ENCODE data around the gene PLG.
A peak's percentile ranks its signal among the peaks of the same experiment; 100 is the strongest.

PLG gene

DNA sequence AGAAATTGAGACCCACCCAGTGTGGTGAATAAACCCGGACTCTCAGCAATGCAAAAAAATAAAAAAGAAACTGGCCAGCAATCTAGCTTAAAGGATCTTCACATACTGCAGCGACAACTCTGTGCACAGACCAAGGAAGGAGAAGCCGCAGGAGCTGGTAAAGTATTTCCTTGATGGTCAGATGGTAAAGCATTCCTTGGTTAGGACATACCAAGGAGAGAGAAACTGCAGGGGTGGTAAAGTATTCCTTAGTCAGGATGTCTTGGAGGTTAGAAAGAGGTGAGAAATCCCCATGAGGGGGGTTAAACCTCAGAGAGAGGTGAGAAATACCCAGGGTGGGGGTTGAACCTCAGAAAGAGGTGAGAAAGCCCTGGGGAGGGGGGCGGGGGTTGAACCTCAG lies 86.8 kb downstream of the PLG start:
- DNase-seq (ENCODE audit: extremely low read depth, low read depth), result no peak
- TF ChIP-seq, protein P1, sequence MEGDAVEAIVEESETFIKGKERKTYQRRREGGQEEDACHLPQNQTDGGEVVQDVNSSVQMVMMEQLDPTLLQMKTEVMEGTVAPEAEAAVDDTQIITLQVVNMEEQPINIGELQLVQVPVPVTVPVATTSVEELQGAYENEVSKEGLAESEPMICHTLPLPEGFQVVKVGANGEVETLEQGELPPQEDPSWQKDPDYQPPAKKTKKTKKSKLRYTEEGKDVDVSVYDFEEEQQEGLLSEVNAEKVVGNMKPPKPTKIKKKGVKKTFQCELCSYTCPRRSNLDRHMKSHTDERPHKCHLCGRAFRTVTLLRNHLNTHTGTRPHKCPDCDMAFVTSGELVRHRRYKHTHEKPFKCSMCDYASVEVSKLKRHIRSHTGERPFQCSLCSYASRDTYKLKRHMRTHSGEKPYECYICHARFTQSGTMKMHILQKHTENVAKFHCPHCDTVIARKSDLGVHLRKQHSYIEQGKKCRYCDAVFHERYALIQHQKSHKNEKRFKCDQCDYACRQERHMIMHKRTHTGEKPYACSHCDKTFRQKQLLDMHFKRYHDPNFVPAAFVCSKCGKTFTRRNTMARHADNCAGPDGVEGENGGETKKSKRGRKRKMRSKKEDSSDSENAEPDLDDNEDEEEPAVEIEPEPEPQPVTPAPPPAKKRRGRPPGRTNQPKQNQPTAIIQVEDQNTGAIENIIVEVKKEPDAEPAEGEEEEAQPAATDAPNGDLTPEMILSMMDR (IDR thresholded peaks at IDR 0.05; ENCODE audit: low read depth, low read length), result no peak

DNA sequence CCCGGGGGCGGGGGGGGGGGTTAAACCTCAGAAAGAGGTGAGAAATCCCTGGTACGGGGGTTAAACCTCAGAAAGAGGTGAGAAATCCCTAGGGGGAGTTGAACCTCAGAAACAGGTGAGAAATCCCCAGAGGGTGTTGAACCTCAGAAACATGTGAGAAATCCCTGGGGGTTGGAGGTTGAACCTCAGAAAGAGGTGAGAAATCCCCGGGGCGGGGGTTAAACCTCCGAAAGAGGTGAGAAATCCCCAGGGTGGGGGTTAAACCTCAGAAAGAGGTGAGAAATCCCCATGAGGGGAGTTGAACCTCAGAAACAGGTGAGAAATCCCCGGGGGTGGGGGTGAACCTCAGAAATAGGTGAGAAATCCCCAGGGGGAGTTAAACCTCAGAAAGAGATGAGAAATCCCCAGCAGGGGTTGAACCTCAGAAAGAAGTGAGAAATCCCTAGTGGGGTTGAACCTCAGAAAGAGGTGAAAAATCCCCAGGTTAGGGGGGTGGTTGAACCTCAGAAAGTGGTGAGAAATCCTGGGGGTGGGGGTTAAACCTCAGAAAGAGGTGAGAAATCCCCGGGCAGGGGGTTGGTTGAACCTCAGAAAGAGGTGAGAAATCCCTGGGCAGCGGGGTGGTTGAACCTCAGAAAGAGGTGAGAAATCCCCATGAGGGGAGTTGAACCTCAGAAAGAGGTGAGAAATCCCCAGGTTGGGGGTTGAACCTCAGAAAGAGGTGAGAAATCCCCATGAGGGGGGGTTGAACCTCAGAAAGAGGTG lies 87.4 kb downstream of the PLG start:
- no peak for DNase-seq (ENCODE audit: extremely low read depth, low read depth)
- TF ChIP-seq, protein P1 (IDR thresholded peaks at IDR 0.05; ENCODE audit: low read depth, low read length), result no peak

DNA sequence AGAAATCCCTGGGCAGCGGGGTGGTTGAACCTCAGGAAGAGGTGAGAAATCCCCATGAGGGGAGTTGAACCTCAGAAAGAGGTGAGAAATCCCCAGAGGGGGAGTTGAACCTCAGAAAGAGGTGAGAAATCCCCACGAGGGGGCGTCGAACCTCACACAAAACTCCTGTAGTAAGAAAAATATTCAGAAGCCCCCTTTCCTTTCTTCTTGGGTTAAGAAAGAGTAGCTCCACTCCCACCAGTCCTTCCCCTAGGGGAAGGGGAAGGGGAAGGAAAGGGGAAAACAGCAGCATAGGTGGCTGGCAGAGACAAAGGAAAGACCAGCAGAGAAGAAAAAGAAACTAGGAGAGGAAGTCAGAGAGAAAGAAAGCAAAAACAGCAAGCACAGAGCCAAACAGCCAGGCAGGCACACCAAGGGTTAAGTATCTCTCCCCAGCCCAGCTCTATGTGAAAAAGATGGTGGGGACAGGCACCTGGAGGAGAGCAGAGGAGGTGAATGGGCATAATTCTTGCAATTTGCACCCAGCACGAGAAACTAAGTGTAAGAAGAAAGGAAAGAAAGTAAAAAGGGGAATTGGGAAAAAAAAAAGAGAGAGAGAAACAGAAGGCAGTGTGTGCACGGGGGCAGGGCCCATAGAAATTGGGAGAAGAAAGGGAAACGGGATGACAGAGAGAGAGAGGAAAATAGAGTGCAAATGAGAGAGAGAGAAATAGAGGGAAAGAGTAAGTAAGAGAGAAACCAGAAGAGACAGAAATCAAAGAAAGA lies 88.2 kb downstream of the PLG start:
- no peak for DNase-seq (ENCODE audit: extremely low read depth, low read depth)
- TF ChIP-seq, protein P1 (IDR thresholded peaks at IDR 0.05; ENCODE audit: low read depth, low read length), result peak; percentile 15

DNA sequence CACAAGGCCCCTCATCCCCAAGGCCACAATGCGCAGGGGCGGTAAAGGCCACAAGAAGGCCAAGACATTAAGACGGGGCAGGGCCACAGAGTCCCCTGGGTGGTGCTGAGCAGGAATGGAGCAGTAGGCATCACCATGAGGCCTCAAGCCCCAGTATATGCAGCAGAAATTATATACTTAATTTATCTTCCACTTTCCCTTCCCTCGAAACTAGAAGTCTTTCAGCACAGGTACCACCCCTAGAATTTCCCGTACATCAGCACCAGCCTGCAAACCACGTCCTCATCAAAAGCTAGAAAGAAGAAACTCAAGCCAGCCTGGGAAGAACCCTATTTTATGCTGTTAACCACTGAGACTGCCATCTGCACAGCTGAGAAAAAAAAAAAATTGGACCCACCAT lies 89.4 kb downstream of the PLG start:
- no peak for DNase-seq (ENCODE audit: extremely low read depth, low read depth)
- TF ChIP-seq, protein P1 (IDR thresholded peaks at IDR 0.05; ENCODE audit: low read depth, low read length), result no peak

DNA sequence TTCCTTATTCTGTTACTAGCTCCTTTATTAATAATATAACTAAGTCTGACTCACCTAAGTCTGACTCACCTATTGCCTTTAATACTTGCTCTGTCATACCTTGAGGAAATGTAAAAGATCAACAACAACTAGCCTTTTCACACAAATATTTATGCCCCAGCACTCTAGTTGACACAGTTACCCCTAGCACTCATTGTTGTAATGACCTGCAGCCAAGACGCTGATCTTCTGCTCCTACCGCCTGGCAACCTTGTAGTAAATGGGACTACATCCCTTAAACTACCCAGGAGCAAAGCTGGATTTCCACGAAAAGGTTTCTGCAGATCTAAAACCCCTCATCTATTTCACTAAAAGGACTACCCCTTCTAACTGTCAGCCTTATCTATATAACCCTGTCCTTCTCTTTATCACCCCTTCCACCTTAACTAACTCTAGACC lies 90.0 kb downstream of the PLG start:
- DNase-seq (ENCODE audit: extremely low read depth, low read depth), result no peak
- TF ChIP-seq, protein P1 (IDR thresholded peaks at IDR 0.05; ENCODE audit: low read depth, low read length), result no peak

DNA sequence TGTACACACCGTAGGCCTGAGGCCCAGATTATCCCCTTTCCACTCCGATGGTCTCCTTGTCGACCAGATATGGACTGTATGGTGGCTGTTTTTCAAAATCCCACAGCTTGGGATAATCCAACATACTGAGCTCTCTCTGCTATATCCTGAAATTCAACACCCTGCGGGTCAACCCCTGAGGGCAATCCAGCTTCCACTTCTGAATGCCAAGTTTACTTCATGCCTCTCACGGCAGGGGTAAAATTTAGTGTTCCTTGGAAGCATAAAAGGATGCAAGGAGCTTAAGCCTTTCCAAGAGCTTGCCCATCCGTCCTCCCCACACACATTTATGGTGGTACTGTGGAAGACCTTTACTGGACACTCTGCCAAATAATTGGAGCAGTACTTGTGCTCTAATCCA lies 90.7 kb downstream of the PLG start:
- TF ChIP-seq, protein P1 (IDR thresholded peaks at IDR 0.05; ENCODE audit: low read depth, low read length), result no peak
- no peak for DNase-seq (ENCODE audit: extremely low read depth, low read depth)

DNA sequence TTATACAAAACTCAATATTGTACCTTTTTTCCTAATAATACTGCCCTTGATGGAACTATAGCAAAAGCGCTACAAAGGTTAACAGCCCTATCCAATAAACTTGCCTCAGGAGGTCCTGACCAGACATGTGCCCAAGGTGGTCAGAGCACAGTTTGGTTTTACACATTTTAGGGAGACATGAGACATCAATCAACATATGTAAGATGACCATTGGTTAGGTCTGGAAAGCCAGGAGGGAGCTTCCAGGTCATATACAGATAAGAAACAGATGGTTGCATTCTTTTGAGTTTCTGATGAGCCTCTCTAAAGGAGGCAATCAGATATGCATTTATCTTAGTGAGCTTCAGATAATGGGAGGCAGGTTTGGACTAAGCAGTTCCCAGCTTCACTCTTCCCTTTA lies 91.6 kb downstream of the PLG start:
- no peak for DNase-seq (ENCODE audit: extremely low read depth, low read depth)
- TF ChIP-seq, protein P1 (IDR thresholded peaks at IDR 0.05; ENCODE audit: low read depth, low read length), result no peak

All from AG09319 (cell line).